RWPE1 (cell line): ENCODE results near the gene RNF40.

Experiments used
- CTCF ChIA-PET: fragments of 350-600 bp; sonication (Branson Sonifier 250); formaldehyde crosslinking; extraction: SDS; loops from one replicate; lab custom pipeline; 2021; lab: Yijun Ruan, JAX
- POLR2A ChIA-PET: fragments of 400-600 bp; formaldehyde crosslinking; extraction: SDS; loops from one replicate; lab custom pipeline; 2020; ENCODE audit warnings: antibody characterized with exemption; ENCODE audit not compliant: low non-redundant PET; lab: Yijun Ruan, JAX
- DNase-seq: peaks from one replicate; pipeline ENCODE4 v3.0.0; 2012; ENCODE audit warnings: low spot score
- H3K27ac ChIP-seq: fragments of 450-650 bp; 2 replicates; pipeline ENCODE4 v1.5.1; 2017
- TF ChIP-seq, protein P1 (sequence below): fragments of 450-650 bp; conservative IDR thresholded peaks from 2 replicates; pipeline ENCODE4 v1.5.1; 2017; ENCODE audit warnings: low read depth, mild to moderate bottlenecking

RNF40 gene

DNA sequence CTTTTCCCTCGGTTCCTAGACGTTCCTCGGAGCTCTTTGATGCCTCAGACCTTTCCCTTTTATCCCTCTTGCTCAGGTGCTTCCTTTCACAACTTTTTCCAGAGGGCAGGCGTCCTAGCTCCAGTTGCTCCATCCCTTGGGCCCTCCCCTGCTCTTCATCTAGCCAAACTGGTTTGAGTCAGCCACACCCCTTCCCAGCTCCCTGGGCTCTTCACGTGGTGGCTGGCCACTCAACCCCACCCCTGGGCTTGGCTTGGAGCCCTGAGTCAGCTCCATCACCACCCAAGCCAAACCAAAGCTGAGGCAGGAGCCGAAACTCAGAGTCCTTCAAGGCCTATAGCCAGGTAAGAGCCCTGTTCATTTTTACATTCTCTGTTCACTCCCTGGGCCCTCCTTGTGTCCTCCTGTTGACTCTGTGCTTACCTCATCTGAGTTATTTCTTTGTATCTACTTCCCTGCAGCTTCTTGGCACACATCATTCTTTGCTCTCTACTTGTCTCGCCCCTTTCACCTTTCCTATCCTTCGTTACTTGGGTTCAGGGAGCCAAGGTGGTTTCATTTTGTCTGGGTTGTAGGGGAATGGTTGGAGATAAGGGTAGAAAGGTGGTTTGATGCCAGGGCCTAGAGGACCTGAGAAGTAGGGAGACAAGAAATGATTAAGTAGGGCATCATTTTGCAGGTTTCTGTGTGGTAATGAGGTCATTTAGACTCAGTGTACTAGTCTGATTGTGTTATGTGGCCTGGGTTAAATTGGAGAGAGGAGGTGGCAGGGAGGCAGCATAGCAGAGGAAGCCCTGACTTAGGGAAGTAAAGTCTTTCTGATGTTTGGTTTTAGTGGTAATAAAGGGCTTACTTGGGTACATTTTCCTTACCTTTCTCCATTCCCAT is 21.5 kb upstream of the RNF40 start:
- TF ChIP-seq, protein P1, sequence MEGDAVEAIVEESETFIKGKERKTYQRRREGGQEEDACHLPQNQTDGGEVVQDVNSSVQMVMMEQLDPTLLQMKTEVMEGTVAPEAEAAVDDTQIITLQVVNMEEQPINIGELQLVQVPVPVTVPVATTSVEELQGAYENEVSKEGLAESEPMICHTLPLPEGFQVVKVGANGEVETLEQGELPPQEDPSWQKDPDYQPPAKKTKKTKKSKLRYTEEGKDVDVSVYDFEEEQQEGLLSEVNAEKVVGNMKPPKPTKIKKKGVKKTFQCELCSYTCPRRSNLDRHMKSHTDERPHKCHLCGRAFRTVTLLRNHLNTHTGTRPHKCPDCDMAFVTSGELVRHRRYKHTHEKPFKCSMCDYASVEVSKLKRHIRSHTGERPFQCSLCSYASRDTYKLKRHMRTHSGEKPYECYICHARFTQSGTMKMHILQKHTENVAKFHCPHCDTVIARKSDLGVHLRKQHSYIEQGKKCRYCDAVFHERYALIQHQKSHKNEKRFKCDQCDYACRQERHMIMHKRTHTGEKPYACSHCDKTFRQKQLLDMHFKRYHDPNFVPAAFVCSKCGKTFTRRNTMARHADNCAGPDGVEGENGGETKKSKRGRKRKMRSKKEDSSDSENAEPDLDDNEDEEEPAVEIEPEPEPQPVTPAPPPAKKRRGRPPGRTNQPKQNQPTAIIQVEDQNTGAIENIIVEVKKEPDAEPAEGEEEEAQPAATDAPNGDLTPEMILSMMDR = no peak
- POLR2A ChIA-PET = interaction anchor here (0.5 to 0.6 kb wide), 2 partner anchors 10 to 27 kb away, joined by 3 to 5 read pairs; no protein-coding TSS in a partner anchor
- peak overlapping the region; percentile 88 for H3K27ac ChIP-seq
- peak; percentile 99 for DNase-seq
- CTCF ChIA-PET = no interaction called here

DNA sequence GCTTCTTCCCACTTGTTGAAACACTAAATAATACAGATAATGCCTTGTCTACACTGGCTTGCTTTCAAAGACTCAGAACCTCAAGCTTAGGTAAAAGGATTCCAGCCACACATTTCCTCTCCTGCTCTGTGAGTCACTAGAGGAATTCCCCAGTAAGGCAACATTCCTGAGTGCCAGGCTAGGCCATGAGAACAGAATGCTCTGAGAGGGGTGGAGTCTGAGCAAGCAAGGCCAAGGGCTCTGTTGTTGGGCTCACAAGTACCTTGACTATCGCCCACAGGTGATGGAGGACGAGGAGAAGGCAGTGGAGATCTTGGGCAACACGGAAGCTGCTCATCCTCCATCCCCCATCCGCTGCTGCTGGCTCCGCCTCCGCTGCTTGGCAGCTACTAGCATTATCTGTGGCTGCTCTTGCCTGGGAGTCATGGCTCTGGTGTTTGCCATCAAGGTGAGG is 20.6 kb upstream of the RNF40 start:
- H3K27ac ChIP-seq = peak overlapping the region; percentile 88
- CTCF ChIA-PET = no interaction called here
- peak; percentile 95 for DNase-seq

DNA sequence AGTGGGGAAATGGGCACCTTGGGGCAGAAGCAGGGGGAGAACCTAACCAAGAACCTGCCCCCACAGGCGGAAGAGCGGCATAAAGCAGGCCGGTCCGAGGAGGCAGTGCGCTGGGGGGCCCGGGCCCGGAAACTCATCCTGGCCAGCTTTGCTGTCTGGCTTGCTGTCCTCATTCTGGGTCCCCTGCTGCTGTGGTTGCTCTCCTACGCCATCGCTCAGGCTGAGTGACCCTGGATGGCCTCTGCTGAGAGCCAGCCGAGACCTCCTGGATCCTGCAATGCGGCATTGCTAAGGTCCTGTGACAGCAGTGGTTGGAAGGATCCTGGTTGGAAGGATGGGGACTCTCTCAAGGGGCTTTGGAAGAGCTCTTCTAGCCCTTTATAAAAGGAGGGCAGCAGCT is 18.4 kb upstream of the RNF40 start:
- H3K27ac ChIP-seq = peak overlapping the region; percentile 54
- TF ChIP-seq, protein P1 = no peak
- ChIA-PET CTCF (interaction anchor here (0.6 kb wide), 1 partner anchor 62 kb away, joined by 3 read pairs; no protein-coding TSS in a partner anchor), POLR2A (no interaction called here)
- no peak for DNase-seq

More for the DNA sequence above, 20.6 kb upstream of the RNF40 start:
- TF ChIP-seq, protein P1 = no peak
- POLR2A ChIA-PET = interaction anchor here (0.8 kb wide), 1 partner anchor 28 kb away, joined by 4 read pairs; no protein-coding TSS in a partner anchor

DNA sequence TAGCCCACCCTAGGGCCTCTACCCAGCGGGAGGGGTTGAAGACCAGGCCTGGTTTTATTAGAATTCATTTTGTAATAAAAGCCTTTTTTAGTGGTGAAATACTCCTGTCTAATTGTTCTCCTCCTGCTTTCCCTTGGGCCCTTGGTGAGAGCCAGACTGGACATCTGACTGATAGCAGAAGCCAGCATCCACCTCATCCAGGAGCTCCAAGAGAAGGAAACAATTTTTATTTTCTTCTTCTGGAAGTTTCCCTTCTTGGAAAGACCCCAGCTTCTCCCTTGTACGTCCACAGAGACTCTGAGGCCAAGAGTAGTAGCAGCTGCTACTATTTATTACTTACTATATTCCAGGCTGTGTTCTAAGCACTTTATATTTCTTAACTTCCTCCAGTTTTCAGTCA is 17.9 kb upstream of the RNF40 start:
- TF ChIP-seq, protein P1 = no peak
- ChIA-PET POLR2A (no interaction called here), CTCF (no interaction called here)
- peak overlapping the region; percentile 54 for H3K27ac ChIP-seq
- no peak for DNase-seq

DNA sequence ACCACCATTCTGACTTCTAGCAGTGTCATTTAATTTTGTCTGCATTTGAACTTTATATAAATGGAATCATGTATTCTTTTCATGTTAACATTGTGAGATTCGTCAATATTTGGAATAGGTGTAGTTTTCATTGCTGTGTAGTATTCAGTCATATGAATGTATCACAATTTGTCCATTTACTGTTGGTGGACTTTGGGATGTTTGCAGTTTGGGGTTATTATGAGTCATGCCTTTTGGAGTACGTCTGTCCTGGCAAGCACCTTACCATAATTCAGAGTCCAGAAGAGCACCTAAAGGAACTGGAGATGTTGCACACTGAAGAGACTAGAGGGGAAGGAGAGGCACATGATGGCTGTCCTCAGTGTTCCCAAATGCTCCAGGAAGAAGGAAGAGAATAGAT is 17.0 kb upstream of the RNF40 start:
- no peak overlapping the region for H3K27ac ChIP-seq
- ChIA-PET CTCF (no interaction called here), POLR2A (no interaction called here)
- no peak for DNase-seq
- TF ChIP-seq, protein P1 = no peak

DNA sequence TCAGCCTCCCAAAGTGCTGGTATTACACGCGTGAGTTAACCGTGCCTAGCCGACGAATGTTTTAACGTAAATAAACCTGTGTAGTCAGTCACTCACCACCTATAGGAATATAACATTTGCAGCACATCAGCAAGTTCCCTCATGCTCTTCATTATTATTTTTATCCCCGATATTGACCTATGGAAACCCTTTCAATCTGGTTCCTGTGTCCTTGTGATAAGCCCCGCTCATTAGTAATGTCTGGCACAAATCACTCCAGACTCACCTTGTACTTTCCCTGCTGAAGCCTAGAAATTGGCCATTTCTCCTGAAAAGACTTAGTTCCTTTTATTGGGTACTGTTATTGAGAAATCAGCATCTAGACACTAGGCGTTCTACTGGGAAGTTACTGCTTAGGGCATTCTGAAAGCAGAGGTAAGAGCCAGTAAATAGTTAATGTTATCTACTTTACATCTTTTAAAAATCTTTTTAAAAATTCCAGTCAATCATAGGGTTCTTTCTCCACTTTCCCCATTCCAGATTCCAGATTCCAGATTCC is 15.4 kb upstream of the RNF40 start:
- DNase-seq = no peak
- TF ChIP-seq, protein P1 = no peak
- ChIA-PET CTCF (no interaction called here), POLR2A (interaction anchor here (0.6 kb wide), 1 partner anchor 29 kb away, joined by 3 read pairs; no protein-coding TSS in a partner anchor)
- H3K27ac ChIP-seq = peak overlapping the region; percentile 62
